HK-2 (cell line): Measurements from ENCODE around the gene ESRRA.
"Not testable (repeated sequence)": the region's sequence is repeated elsewhere in the genome, so short reads cannot be mapped to it uniquely, and the experiment has no call there.

Experiments used
- DNase-seq: peaks from one replicate; pipeline ENCODE4 v3.0.0-alpha.2; 2018; ENCODE audit not compliant: unreplicated experiment

Gene ESRRA

GRCh38 chr11:64314146-64314804, 9.0 kb downstream of the ESRRA start:
- no peak for DNase-seq

GRCh38 chr11:64314805-64315561, 9.7 kb downstream of the ESRRA start:
- no peak for DNase-seq

GRCh38 chr11:64315667-64316526, 10.6 kb downstream of the ESRRA start:
- not testable (repeated sequence) for DNase-seq

GRCh38 chr11:64316672-64317324, 11.5 kb downstream of the ESRRA start:
- DNase-seq: peak; percentile 56

- peak; percentile 89 for DNase-seq
Observed at GRCh38 chr11:64317325-64317960, 12.1 kb downstream of the ESRRA start, which contains the start of gene TRMT112. Gene TRMT112, minus strand, starts transcription at chr11:64317559. Its CDS starts 33 bp downstream, at chr11:64317526.

- peak; percentile 92 for DNase-seq
Observed at GRCh38 chr11:64317961-64318765, 12.8 kb downstream of the ESRRA start, which contains the start of gene PRDX5. Gene PRDX5, plus strand, starts transcription at chr11:64318121. Its CDS starts 95 bp downstream, at chr11:64318216.

- DNase-seq: no peak
Observed at GRCh38 chr11:64318766-64319761, 13.7 kb downstream of the ESRRA start.

- DNase-seq: no peak
Observed at GRCh38 chr11:64320556-64320955, 15.2 kb downstream of the ESRRA start.

GRCh38 chr11:64321026-64321425, 15.7 kb downstream of the ESRRA start:
- DNase-seq: no peak

- DNase-seq: no peak
Observed at GRCh38 chr11:64321533-64321932, 16.2 kb downstream of the ESRRA start.

GRCh38 chr11:64322925-64323260, 17.6 kb downstream of the ESRRA start:
- no peak for DNase-seq

GRCh38 chr11:64323373-64323772, 18.0 kb downstream of the ESRRA start:
- DNase-seq: no peak

GRCh38 chr11:64323984-64324383, 18.7 kb downstream of the ESRRA start:
- DNase-seq: not testable (repeated sequence)

GRCh38 chr11:64324692-64325469, 19.6 kb downstream of the ESRRA start:
- no peak for DNase-seq

GRCh38 chr11:64327375-64327774, 22.1 kb downstream of the ESRRA start:
- DNase-seq: no peak

- no peak for DNase-seq
Observed at GRCh38 chr11:64327993-64328392, 22.7 kb downstream of the ESRRA start.

- DNase-seq: no peak
Observed at GRCh38 chr11:64330888-64331287, 25.6 kb downstream of the ESRRA start.
